GM12875 (cell line): ENCODE results near the gene FOXC1.

ENCODE experiments used
- H3K4me3 ChIP-seq: one replicate; pipeline ENCODE4 v1.5.1; 2011; ENCODE audit warnings: low read depth, low read length, control low read depth
- TF ChIP-seq, protein P1 (sequence below): IDR thresholded peaks from 2 replicates; pipeline ENCODE4 v1.5.1; 2011; ENCODE audit warnings: low read depth, mild to moderate bottlenecking, control low read depth, inconsistent platforms, low read length, moderate library complexity, borderline replicate concordance; ENCODE audit not compliant: insufficient read depth

FOXC1 gene

DNA sequence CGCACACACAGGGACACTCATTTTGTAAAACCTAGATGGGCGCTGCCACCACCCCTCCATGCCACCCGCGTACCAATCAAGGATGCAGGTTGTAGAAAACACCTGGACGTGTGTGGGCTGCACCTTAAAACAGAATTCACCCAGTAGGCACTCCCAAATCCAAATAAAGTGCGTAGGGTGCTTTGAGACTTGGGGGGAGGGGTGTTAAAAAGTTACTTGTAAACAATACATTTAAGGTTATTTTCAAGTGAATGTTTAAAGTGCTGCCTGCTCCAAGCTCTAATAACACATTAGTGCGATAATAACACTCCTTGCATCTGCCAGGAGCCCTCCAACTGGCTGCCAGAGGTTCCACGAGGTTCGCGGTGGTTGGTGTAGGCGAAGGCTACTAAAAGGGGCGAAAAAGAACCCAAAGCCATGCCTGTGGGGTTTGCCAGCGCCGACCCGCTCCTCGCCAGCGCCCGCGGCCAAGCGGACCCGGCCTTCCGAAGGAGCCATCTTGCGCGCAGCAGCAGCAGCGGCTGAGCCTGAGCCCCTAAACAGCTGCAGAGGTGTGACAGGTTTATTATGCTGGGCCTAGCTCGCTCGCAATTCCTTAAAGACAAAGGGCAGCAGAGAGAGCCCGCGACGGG is 11.5 kb downstream of the FOXC1 start:
- TF ChIP-seq, protein P1, sequence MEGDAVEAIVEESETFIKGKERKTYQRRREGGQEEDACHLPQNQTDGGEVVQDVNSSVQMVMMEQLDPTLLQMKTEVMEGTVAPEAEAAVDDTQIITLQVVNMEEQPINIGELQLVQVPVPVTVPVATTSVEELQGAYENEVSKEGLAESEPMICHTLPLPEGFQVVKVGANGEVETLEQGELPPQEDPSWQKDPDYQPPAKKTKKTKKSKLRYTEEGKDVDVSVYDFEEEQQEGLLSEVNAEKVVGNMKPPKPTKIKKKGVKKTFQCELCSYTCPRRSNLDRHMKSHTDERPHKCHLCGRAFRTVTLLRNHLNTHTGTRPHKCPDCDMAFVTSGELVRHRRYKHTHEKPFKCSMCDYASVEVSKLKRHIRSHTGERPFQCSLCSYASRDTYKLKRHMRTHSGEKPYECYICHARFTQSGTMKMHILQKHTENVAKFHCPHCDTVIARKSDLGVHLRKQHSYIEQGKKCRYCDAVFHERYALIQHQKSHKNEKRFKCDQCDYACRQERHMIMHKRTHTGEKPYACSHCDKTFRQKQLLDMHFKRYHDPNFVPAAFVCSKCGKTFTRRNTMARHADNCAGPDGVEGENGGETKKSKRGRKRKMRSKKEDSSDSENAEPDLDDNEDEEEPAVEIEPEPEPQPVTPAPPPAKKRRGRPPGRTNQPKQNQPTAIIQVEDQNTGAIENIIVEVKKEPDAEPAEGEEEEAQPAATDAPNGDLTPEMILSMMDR: no peak
- H3K4me3 ChIP-seq: no peak overlapping the region

DNA sequence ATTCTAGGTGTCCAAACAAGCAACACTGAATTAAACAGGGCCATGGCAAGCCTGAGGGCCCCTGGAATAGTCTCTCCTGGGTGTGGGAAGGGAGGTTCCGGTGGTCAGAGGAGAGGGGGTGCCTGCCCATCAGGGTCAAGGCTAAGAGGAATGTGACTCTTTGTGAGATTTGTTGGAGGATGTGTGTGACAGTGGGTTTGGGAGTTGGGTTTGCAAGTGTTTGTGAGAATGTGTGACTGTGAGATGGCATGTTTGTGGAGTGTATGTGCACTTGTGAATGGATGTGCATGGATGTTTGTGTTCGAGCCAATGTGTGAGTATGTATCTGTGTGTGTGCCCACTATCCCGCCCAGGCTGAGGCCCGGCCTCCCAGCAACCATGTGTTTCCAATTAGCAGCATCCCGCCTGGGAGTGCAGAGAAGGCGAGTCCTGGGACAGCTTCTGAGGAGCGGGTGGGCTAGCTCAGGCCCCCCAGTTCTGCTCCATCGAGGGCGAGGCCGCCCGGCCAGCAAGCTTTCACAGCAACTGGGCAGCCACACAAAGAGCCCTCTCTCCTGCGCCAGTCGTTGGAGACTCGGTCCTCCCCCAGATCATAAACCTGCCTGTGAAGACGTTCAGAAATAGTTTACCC is 12.6 kb downstream of the FOXC1 start:
- H3K4me3 ChIP-seq: no peak overlapping the region
- TF ChIP-seq, protein P1: no peak

DNA sequence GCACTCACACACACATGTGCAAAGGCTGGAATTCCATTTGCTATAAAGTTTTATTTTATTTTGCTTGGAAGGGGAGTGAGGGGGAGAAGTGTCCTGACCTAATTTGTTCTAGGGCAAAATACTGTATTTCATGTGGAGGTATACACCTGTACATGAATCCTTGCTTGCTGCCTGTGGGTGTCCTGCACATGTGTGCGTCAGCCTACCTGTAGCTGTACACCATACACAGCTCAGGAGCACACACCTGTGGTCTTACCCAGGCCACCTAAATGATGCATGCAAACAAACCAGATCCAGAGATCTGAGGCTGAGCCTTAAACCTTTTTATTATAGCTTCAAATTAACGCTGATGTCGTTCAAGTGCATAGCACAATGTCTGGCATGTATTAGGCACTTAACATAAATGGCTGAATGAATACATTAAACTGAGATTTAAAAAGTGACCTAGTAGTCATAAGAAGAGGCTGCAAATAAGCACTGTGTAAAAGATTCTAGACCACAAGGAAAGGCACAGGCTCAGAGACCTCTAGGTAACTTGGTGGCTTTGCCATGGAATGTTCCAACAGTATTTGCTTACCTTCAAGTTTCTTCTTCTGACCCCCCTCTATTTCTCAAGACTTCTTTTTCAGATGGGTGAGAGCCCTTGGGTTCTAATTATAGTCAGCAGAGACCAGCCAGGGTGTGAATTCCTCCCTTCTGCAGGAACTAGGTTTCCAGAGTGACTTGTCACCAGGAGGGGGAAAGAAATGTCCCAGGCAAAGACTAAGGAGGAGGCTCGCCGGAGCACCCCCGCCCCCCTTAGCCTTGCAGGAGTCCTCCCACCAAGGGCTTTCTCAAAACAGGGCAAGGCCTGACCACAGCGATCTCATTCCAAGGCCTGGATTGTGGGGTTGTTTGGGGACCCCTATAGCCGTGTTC is 13.4 kb downstream of the FOXC1 start:
- TF ChIP-seq, protein P1: no peak
- H3K4me3 ChIP-seq: no peak overlapping the region

DNA sequence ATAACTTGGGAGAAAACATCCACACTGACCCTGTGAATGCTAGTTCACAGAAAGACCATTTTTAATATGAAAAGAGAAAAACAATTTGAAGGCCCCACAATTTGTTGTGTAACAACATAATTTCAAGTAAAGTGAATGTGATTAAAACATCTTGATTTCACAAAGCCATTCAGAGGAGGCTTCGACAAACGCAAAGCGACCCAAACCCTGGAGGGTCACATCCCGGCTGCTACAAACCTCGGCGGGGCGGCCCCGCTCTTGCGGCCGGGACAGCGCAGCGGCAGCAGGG is 14.0 kb downstream of the FOXC1 start:
- H3K4me3 ChIP-seq: no peak overlapping the region
- TF ChIP-seq, protein P1: no peak

DNA sequence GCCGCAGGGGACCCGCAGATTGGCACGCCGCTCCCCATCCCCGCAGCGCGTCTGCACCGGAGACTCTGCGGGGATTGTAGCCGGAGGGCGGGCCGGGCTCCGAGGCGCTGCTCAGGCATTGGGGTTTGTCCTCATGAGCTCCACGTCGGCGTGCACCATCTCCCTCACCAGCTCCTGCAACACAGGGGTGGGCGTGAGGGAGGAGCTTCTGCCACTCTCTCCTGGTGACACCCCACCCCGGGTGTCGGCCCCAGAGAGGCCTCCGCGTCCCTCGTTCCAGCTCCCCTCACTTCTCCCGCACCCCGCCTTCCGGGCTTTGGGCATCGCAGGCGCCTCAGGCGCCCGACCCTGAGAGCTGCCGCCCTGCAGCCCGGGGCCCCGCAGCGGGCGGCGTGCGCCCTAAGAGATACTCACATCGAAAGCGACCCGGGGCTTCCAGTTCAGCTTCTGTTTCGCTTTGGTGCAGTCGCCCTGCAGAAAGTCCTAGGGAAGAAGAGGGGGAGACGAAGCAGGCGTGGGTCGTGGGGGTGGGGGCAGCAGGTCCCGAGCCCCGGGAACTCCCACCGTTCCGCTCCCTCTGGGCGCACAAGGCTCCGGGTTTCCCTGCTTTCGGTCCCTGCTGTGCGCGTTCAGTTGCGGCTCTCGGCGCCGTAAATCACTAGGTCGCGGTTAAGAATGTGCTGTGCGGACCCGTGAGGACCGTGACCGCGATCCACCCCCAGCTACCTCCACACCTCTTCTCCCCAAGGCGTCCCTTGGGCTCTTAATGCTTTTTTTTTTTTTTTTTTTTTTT is 14.5 kb downstream of the FOXC1 start:
- TF ChIP-seq, protein P1: no peak
- peak overlapping the region; percentile 67 for H3K4me3 ChIP-seq

DNA sequence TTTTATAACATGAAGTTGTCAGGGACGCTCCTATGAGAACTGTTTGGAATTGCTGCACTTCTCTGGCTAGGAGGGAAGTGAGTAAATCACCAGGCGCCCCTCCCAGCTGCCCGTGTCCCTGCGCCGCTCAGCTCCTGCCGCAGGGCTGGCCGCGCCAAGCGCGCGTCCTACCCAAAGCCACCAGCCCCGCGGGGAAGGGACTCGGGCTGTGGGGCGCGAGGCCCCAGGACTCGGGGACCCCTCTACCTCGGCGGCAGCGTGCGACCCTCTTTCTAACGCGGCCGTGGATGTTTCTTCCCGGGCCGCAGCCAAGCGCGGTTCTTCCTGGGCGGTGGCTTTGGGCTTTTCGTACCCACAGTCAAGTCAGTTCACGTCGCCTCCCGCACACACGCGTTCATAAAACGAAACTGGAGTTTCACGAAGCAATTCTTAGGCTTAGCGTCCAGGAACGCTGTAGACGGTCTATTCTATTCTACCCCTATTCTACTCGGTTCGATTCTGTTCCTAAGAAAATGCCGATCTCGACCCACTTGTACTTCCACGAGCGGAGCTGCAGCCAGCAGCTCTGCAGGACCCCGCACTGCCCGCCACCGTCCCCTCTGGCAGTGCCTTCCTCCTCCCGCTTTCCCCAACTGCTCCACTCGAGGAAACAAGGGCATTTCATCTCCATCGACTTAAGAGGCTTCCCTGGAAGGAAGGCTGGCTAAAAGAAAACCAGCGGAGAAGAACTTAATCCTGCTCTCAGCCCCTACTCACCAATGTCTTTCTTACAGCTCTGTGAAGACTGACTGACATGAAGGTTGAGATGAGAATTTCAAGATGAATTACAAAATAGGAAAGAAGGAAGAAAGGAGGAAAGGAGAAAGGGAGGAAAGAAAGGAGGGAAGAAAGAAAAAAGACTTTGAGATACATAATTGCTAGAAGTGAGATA is 15.4 kb downstream of the FOXC1 start:
- TF ChIP-seq, protein P1: no peak
- peak overlapping the region; percentile 67 for H3K4me3 ChIP-seq
